OCI-M2 (cell line): Measurements from ENCODE around the gene FUT8.
"Not testable (repeated sequence)": the region's sequence is repeated elsewhere in the genome, so short reads cannot be mapped to it uniquely, and the experiment has no call there.

Experiments
- DNase-seq: peaks from one replicate; lab custom pipeline; 2025; ENCODE audit not compliant: unreplicated experiment; lab: John Stamatoyannopoulos, UW

The FUT8 gene

DNA sequence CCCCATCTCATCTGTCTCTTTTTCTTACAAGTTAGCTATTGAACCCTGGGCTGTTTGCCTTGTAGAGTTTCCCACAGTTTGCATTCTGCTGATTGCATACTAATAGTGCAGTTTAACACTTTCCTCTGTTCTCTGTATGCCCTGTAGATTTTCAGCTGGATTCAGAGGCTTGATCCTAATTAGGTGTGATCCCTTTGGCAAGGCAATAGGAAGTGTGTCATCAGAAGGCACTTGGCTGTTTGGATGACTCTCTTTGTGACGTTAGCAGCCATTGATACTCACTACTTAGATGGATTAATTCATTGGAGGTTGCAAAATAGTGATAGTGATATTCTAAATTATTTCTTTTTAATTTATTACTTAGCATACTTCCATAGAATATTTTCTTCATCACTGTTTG is 33.6 kb downstream of the FUT8 start:
- no peak for DNase-seq

DNA sequence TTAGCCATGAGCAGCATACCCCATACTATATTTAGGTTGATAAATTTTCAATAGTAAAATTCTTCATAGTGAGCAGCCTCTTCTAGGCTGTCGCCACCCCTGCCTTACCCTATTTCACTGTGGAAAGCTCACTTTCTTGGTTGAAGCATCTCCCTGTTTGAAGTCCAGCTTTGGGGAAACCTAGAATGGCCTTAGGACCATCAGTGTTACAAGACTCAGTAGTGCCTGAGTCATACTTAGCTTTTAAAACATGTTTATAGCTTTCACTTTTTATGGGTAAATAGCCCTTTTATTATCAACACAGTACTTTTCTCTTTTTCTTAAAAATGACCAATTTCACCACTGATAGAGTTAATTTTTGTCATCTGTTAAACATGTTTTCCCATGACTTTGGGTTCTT is 37.1 kb downstream of the FUT8 start:
- no peak for DNase-seq

DNA sequence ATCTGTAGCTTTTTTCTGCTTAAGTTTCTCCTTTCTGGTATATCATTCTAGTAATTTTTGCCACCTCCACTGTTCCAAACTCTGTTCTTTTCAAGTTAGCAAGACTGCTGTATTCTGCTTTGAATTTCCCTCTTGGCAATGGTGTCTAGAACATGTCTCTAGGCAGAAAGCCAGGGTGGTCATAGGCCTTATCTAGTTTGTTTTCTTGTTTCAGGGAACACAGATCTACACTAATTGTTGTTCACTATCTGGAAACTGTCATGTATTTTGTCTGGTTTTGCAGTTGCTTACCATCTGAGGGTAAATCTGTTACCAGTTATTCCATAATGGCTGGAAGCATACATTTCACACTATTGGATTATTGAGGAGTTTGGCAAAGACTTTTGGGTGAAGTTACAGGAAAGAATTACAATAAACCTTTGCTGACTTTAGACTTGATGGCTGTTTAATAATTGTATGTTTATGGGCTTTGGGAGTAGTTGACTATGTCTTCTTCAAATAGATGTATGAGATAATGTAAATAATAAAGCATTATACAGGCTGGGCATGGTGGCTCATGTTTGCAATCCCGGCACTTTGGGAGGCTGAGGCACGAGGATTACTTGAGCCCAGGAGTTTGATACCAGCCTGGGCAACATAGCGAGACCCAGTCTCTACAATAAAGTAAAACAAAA is 41.4 kb downstream of the FUT8 start:
- DNase-seq: no peak

DNA sequence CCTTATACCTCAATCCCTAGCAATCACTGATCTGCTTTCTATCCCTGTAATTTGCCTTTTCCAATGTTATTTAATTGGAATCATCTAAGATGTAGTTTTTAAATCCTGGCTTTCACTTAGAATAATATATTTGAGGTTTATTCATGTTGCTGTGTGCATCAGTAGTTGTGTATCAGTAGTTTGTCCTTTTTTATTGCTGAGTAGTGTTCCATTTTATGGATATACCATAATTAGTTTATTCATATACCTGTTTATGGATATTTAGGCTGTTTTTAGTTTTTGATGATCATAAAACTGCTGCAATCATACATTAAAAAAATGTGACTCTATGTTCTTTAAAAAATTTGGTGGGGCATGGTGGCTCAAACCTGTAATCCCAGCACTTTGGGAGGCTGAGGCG is 43.7 kb downstream of the FUT8 start:
- DNase-seq: no peak

- DNase-seq: no peak
Observed at GRCh38 chr14:65461730-65462129, 49.2 kb downstream of the FUT8 start.

- no peak for DNase-seq
Observed at GRCh38 chr14:65462411-65462810, 49.9 kb downstream of the FUT8 start.

- no peak for DNase-seq
Observed at GRCh38 chr14:65465584-65465983, 53.1 kb downstream of the FUT8 start.

- not testable (repeated sequence) for DNase-seq
Observed at GRCh38 chr14:65467926-65468325, 55.4 kb downstream of the FUT8 start.

- no peak for DNase-seq
Observed at GRCh38 chr14:65469903-65470302, 57.4 kb downstream of the FUT8 start.

GRCh38 chr14:65470404-65470880 is 57.9 kb downstream of the FUT8 start:
- no peak for DNase-seq

DNA sequence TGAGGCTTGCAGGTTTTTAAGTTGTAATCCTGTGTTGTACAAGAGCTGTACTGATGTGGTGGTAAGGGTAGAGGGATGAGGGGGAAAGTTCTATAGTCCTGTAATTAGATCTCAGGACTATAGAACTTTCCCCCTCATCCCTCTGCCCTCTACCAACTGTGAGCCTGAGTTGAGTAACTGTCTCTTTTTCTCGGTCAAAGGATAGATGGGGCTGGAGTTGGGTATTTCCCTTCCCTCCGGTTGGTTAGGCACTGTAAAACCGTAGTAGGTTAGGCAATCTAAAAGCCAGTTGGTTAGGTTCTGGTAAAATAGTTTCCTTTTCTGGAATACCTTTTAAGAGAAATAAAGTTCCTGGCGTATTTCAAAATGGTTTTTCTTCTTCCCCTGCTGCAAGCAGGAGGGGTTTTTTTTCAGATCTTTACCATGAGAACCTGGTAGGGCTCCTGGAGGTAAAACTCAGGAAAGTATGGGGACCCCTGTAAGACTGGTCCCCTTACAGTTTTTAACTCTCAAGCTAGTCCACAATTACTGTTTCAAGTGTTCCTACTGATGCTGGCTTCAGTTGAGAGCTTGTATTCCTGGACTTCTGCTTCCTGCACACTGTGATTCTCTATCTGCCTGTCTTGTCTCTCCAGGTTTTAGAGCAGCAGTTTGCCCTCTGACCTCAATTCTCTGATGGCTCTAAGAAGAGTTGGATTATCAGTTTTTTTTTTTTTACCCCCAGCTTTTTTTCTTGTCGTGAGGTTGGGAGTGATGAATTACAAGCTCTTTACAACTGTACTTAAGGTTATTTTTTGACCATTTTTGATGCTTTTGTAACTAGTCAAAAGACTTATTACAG is 58.7 kb downstream of the FUT8 start:
- no peak for DNase-seq

- no peak for DNase-seq
Observed at GRCh38 chr14:65472189-65472588, 59.7 kb downstream of the FUT8 start.

DNA sequence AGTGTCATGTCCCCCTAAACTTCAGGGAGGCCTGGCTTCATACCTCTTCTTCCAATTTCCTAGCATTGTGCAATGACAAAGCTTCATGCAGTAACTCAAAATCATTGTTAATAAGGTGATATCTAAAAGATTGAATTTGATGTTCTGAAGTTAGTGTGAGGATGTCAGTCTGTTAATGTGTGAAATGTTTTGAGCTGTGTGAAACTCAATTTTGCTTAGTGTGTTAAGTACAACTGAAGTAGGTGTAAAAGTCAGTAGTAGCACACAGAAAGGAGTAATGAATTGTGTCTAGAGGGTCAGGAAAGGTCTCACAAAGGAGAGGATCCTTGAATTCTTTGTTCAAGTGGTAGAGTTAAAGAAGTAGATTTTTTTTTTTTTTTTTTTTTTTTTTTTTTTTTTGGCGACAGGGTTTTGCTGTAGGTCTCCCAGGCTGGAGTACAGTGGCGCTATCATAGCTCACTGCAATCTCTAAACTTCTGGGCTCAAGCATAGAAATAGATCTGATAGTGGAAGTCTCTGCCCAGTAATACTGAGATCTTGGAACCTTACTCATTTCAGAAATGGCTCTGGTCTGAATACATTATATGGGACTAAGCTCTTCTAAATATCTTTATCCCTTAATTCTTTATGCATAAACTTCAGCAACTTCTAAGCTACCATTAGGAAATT is 63.9 kb downstream of the FUT8 start:
- no peak for DNase-seq

DNA sequence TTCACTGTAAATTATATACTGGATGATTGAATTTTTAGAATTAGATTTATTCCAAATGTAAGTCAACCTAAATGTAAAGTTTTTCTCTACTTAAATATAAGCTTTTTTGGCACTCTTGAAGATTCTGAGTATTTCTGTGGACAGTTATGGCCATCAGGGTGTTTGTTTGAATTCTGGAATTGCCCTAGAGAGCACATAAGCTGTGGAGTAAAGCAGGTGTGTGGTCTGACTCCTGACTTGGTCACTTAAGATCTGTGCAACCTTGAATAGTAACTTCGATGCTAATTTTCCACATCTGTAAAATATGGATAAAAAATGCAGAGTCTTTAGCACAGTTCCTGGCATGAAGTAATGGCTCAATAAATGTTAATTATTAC is 64.4 kb downstream of the FUT8 start:
- DNase-seq: no peak

DNA sequence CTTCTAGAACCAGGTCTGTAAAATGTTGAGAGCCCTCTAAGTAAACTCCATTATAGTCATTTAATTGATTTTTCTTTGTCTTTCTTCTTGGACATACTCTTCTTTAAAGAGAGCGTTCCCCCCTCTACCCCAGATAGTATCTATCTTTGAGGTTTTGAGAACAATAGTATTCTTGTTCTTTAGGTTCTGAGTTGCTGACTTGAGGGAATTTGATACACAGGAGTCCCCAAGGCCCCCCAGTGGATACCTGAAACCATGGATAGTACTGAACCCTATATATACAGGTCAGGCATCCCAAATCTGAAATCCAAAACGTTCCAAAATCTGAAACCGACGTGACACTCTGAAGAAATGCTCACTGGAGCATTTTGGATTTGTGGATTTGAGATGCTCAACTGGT is 65.5 kb downstream of the FUT8 start:
- DNase-seq: no peak

GRCh38 chr14:65478596-65478995 is 66.1 kb downstream of the FUT8 start:
- no peak for DNase-seq

DNA sequence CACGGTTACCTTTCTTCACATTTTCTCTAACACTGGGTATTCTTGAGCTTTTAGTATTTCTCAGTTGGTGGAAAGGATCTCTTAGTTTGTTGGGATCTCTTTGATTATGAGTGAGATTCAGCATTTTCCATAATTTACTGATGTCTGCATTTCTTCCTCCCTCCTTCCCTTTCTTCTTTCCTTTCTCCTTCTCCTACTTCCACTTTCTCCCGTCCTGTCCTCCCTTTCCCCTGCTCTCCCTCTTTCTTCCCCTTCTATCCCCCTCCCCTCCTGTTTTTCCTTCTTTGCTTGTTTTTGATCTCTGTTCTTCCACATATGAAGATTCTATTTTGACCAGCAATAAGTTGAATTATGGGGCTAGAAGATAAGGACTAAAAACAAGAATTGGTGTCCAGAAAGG is 66.9 kb downstream of the FUT8 start:
- no peak for DNase-seq

- no peak for DNase-seq
Observed at GRCh38 chr14:65482757-65483438, 70.4 kb downstream of the FUT8 start.

GRCh38 chr14:65483647-65484046 is 71.1 kb downstream of the FUT8 start:
- no peak for DNase-seq

DNA sequence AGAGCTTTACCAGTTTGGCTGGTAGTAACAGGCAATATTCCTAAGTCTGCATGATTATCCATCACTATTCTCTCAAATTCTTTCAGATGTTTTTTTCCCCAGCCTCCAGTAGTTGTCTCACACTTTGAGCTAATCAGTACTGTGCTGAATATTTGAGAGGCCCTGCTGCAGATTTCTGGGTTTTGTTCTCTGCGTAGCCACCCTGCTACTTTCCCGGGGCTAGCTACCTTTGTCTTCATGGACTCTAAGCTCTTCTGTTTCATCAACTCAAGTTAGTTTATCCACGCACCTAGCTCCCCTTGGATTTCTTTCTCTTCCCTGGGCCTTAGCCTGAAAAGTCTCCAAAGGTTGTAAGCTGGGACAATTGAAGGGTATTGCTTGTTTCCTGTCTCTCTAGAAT is 73.0 kb downstream of the FUT8 start:
- DNase-seq: no peak

GRCh38 chr14:65486863-65487262 is 74.3 kb downstream of the FUT8 start:
- DNase-seq: no peak
